K562 (cell line): ENCODE data around the gene TRAF3.

ENCODE experiments used
- EZH2 ChIP-seq: IDR thresholded peaks from 2 replicates; pipeline ENCODE4 v1.6.1; 2012; ENCODE audit warnings: low read depth, mild to moderate bottlenecking, inconsistent platforms, low read length, borderline replicate concordance
- PPARD ChIP-seq: fragments of 250-450 bp; sonication (Bioruptor Pico); IDR thresholded peaks from 2 replicates; pipeline ENCODE4 v1.8.0; 2022; ENCODE audit warnings: inconsistent platforms, mild to moderate bottlenecking, moderate library complexity
- STAT5B ChIP-seq: fragments of 250-450 bp; sonication (Bioruptor Pico); IDR thresholded peaks from 2 replicates; pipeline ENCODE4 v1.8.0; 2021; ENCODE audit warnings: mild to moderate bottlenecking, inconsistent platforms
- TFAM ChIP-seq: fragments of 250-450 bp; sonication (Bioruptor Pico); conservative IDR thresholded peaks from 2 replicates; pipeline ENCODE4 v1.5.0; 2021; ENCODE audit warnings: mild to moderate bottlenecking, moderate library complexity
- ZNF318 ChIP-seq, 2 experiments: fragments of 450-650 bp; IDR thresholded peaks; 2 replicates each; pipeline ENCODE4 v1.6.1; 2016; ENCODE audit warnings: mild to moderate bottlenecking in 2 of 2, borderline replicate concordance in 1 of 2, low read depth in 1 of 2, moderate library complexity in 1 of 2
- ZNF431 ChIP-seq: sonication (generic); formaldehyde crosslinking; IDR thresholded peaks from 2 replicates; pipeline ENCODE4 v1.8.0; 2022; ENCODE audit warnings: mild to moderate bottlenecking, missing genetic modification reagents
- ZNF512 ChIP-seq: IDR thresholded peaks from 2 replicates; pipeline ENCODE4 v1.6.1; 2016; ENCODE audit warnings: missing genetic modification characterization, missing compliant biosample characterization
- TF ChIP-seq, protein P1 (sequence below): fragments of 250-450 bp; sonication (Bioruptor Pico); IDR thresholded peaks from 2 replicates; pipeline ENCODE4 v1.5.0; 2021

GRCh38 chr14:102898776-102899515 lies 121.7 kb downstream of the TRAF3 start:
- TF ChIP-seq STAT5B: no peak
- no peak for TF ChIP-seq TFAM (CRISPR knock-in tag)
- TF ChIP-seq ZNF431 (CRISPR knock-in tag): no peak
- no peak for TF ChIP-seq EZH2
- no peak for TF ChIP-seq ZNF318 (IDR thresholded peaks at IDR 0.05; ENCODE audit: borderline replicate concordance in 1 of 2, low read depth in 1 of 2)
- TF ChIP-seq, protein P1, sequence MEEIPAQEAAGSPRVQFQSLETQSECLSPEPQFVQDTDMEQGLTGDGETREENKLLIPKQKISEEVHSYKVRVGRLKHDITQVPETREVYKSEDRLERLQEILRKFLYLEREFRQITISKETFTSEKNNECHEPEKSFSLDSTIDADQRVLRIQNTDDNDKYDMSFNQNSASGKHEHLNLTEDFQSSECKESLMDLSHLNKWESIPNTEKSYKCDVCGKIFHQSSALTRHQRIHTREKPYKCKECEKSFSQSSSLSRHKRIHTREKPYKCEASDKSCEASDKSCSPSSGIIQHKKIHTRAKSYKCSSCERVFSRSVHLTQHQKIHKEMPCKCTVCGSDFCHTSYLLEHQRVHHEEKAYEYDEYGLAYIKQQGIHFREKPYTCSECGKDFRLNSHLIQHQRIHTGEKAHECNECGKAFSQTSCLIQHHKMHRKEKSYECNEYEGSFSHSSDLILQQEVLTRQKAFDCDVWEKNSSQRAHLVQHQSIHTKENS (CRISPR knock-in tag): no peak
- TF ChIP-seq PPARD (CRISPR knock-in tag): no peak
- TF ChIP-seq ZNF512: no peak
